HTERT RPE-1 (cell line): ENCODE data around the gene ZSWIM6.

Source experiments
- in situ Hi-C: fragments of 300-500 bp; cut with MboI; formaldehyde crosslinking; loops from 4 replicates; pipeline ENCODE4 v1.14.3; 2020; ENCODE audit warnings: low sequenced_read_pairs

ZSWIM6 gene

GRCh38 chr5:61357745-61358144 lies 25.7 kb downstream of the ZSWIM6 start:
- in situ Hi-C loops: no loop called here

DNA sequence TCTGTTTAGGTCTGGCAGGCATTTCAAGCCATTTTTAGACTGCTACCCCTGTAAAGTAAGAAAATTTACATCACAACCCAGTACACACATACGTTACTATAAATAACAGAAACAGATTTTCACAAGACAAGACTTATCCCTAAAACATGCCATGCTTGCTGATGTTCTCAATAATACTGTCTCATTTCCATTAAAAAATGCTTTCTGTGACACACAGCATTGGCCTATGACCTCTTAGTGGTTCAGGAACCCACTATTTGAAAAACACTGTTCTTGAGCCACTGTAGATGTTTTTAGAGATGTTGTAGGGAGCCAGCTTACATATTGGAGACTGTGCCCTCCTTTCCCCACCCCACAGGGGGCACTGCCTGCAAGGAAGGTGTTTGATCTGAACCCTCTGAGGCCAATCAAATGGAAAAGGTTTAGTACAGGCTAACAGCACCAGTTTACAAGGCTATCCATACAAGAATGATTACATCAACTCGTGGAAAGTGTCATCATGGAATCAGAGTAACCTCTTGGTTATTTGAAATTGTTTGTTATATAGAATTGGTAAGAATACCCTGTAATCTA lies 30.8 kb downstream of the ZSWIM6 start:
- in situ Hi-C loops: no loop called here

DNA sequence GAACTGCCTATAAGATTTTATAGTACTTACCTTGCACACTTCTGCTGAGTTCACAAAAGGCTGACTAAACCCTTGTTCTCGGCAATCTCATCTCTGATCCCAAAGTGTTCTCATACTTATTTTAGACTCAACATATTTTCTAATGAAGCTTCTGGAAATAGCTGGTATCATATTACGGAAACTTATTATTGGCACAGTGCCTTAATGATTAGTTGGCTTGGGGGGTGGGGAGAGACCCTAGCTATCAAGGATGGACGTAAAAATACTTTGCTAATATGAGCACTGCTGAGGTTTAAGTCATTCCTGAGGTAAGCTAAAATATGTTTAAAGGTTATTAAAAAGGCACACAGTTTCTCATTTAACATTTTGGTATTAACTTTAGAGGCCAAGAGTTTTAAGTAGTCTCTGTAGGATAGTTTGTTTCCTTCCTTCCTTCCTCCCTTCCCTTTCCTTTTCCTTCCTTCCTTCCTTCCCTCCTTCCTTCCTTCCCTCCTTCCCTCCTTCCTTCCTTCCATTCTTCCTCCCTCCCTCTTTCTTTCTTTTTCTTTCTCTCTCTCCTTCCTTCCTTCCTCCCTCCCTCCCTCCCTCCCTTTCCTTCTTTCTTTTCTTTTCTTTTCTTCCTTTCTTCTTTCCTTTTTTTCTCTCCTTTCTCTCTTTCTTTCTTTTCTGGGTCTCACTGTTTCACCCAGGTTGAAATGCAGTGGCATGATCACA lies 31.5 kb downstream of the ZSWIM6 start:
- in situ Hi-C loops: no loop called here

DNA sequence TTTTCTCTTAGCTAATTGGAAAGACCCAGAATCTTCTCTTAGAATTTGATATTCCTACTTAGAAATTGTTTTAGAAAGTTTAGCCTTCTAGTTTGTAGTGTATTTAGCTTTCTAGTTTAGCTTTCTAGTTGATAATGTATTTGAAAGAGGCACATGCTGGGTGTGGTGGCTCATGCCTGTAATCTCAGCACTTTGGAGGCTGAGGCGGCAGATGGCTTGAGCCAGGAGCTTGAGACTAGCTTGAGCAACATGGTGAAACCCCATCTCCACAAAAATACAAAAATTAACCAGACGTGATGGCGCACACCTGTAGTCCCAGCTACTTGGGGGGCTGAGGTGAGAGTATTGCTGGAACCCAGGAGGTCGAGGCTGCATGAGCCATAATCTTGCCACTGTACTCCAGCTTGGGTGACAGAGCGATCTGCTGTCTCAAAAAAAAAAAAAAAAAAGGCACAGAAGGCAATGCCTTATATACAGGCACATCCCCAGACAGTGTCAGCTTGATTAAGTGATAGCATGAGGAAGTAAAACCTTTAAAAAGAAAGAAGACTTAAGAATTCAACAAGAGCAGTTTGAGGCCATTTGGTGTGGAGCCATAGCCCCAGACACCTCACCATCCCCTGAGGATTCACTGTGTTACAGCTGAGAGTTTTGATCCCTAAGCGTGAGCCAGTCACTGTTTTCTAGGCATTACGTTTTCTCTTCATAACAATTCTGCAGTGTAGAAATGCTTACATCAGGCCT lies 34.6 kb downstream of the ZSWIM6 start:
- in situ Hi-C loops: no loop called here

- in situ Hi-C loops: no loop called here
Measured at GRCh38 chr5:61370506-61370905, 38.4 kb downstream of the ZSWIM6 start.

DNA sequence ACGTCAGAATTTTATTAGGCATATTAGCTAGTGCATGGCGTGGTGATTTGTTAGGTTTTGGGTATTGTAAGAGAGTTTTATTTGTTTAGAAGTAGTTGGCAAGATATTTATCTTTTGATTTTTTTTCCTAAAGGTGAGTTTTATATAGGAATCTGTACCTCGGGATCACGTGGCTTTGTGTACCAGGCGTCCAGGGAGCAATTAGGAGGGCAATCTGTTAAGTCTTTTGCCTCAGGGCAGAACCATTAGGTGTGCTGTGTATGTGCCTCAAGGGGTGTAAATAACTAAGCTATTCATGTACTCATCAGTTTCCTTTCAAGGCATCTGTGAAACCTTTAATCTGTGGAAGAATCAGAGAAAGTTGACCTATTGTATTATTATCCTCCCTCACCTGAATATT lies 39.4 kb downstream of the ZSWIM6 start:
- in situ Hi-C loops: no loop called here

GRCh38 chr5:61379677-61380076 lies 47.6 kb downstream of the ZSWIM6 start:
- in situ Hi-C loops: no loop called here

DNA sequence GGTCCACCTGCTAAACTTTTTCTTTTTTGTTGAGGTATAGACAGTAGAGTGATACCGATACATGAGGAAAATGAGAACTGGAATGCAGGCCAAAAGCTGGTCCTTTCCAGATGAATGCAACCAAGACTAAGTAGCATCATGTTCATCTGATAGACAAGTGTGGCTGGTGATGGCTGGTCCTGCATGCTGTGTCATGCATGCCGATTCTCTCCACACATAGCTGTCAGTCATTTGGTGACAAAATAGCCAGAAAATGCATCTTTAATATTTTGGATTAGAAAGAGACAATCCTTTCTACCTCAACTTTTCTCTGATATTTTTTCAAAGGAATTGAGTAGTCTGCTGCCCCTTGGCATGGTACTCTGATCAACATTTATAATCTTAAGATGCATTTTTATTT lies 49.9 kb downstream of the ZSWIM6 start:
- in situ Hi-C loops: no loop called here

DNA sequence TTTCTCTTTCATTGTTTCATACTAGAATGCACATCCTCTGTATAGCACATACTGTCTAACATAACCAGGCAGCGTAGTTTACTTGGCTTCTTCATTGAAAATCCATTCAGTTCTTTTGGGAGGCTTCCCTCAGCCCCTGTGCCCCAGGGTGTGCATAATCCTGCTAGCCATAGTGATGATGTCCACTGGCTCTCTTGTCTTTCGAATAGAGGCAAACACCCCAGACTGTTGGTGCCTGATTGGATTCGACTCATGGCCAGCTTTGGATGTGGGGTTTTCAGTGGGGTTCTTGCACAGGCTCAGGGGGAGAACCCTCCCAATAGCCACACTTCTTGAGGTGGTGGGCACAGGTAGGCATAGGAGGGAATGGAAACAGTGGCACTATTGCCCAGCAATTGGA lies 53.6 kb downstream of the ZSWIM6 start:
- in situ Hi-C loops: no loop called here

DNA sequence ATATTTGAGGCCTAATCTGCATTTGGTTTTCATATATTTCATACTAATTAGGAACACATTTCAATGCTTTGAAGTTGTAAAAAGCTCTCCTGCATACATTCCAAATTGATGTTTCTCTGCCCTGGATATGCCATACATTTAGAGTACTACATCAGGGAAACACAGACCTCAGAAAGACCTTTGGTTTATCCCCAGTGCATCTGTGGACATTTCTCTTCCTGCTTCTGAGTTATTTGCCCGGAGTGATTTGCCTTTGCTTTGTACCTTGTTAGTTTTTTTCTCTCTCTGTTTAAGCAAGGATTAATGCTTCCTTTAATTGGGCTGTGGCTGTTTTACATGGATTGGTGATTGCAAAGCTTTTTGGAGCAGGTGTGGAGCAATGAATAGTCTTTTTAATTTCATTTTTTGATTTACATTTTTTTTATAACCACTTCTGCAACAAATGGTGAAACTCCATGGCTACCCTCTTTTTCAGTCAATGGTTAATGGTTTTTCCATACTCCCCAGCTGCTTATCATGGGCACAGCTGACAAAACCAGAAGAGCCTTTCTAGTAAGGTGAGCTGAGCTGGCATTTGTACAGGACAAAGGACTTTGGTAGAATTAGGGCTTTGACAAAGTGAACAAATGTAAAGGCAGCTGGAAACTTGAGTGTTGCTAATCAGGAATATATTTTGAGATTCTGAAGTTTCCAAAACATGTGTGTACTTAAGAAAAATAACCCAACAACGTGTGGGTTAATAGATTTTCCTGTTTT lies 54.2 kb downstream of the ZSWIM6 start:
- in situ Hi-C loops: no loop called here

DNA sequence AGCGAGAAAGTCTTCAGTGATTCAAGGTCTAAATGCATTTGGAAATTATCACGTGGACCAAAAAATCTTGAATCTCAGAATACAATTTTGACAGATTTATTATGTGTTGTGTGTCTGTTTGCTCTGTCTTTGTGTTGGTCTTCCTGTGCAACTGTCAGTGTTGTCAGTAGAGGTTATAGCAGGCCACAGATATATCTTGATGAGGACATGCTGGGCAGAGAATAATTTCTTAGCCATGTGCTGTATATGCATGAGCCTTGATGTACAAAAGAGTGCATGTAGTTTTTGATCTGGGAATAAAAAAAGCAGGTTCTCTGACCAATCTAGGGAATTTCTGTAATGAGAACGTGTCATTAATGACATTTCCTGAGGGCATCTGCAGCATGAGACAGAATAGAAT lies 57.6 kb downstream of the ZSWIM6 start:
- in situ Hi-C loops: no loop called here

DNA sequence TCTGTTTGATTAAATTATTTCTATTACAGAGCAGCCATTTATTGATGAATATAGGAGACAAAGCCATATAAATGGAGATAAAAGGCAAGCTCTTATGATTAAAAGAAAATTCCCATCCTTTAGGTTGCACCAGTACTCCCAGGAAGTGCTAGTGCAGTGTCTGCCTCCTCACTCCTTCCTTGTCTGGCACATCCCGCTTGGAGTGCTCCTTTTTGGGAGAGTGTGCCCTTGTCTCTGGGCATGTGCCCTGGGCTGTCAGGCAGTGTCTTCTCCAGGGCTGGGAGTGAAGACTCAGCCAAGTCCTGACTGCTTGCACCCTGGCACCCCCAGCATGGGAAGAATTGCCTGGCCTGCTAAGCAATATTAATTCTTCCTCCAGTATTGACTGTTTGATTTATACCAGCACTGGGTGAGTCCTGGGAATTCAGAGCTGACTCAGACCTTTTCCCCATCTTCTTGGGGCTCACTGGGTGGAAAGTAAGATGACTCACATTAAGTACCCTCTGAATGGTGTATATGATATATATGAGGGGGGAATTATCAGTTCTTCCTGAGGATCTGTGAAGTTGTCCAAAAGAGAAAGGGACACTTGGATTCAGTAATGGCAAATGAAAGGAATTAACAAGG lies 62.1 kb downstream of the ZSWIM6 start:
- in situ Hi-C loops: no loop called here

GRCh38 chr5:61394793-61395192 lies 62.7 kb downstream of the ZSWIM6 start:
- in situ Hi-C loops: no loop called here

DNA sequence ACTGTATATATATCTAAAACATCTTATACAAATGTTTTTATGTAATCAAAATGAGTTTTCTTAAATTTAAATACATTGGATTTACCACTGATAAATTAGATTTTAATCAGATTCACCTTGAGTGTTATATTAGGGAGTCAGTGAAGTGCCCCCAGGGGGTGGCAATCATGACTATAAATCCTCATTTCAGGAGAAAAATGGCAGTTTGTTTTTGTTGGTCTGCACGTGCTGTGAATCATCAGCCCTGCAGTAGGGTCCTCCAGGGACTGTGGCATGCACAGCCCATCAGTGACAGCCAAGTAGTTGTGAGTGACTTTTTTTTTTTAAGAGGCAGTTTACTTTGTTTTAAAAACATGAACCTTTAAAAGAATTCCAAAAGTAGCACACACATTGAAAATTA lies 65.2 kb downstream of the ZSWIM6 start:
- in situ Hi-C loops: no loop called here

DNA sequence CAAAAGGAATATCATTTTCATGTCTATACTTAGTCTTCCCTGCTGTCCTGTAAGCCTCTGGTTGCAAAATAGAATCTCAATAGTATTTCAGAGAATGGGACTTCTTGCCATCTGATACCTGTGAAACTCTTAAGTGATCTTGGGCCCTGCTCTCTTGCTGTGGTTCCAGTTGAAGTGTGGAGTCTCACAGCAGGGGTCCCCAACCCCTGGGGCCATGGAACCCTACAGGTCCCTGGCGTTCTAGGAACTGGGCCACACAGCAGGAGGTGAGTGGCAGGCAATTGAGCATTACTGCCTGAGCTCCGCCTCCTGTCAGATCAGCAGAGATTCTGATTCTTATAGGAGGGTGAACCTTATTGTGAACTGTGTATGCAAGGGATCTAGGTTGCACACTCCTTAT lies 65.9 kb downstream of the ZSWIM6 start:
- in situ Hi-C loops: no loop called here

DNA sequence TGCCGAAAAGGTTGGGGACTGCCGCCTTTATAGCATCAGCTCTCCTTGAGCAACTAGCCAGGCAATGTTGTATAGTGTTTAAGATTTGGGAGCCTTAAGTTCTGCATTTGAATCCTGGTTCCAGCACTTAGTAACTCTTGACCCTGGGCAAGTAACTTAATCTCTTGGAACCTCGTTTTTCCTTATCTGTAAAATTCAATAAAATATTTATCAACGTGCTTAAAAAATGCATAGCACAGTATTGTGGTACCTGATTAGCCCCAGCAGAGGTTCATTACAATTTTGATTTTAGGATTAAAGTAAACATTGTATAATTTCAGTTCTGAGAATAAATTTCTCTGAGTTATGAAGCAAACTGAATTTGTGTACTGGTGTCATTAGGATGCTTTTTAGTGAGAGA lies 66.4 kb downstream of the ZSWIM6 start:
- in situ Hi-C loops: no loop called here

DNA sequence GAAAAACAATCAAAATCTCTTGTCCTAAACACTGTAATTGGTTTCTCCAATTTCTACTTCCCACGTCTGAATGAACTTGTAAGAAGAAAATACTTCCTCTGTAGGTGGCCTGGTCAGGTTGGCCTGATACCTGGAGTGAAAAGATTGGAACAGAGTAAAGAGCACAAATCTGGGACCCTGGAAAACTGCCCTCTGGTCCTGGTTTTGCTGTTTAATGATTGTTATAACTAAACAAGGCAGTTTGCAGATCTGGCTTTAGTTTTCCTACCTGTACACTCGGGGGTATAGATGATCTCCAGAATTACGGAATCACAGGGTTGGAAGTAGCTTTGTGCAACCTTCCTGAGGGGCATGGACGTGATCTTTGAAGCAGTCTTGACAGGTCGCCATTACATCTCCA lies 67.6 kb downstream of the ZSWIM6 start:
- in situ Hi-C loops: no loop called here

- in situ Hi-C loops: no loop called here
Measured at GRCh38 chr5:61401726-61402125, 69.7 kb downstream of the ZSWIM6 start.

GRCh38 chr5:61402244-61402823 lies 70.3 kb downstream of the ZSWIM6 start:
- in situ Hi-C loops: no loop called here

- in situ Hi-C loops: no loop called here
Measured at GRCh38 chr5:61402970-61403900, 71.2 kb downstream of the ZSWIM6 start.
